Liver (tissue), 9 donors: Measurements from ENCODE around the gene FAIM2. TPM values are rescaled to one million over a fixed set of nuclear protein-coding genes. Genes with fewer than 3 reads are reported as not detected.

Experiments
- DNase-seq: peaks from one replicate; pipeline ENCODE4 v3.0.0-alpha.2; 2017; ENCODE audit warnings: low spot score
- H3K27ac ChIP-seq, 2 donors: one replicate each; pipeline ENCODE4 v1.7.0; 2013; ENCODE audit warnings: inconsistent platforms in 2 of 2, low read length in 2 of 2, control low read depth in 1 of 2, low read depth in 1 of 2, mild to moderate bottlenecking in 1 of 2
- H3K27me3 ChIP-seq, 4 donors: one replicate each; pipeline versions ENCODE4 v1.6.1 to v1.7.0; 2013; ENCODE audit warnings: low read length in 3 of 4, inconsistent platforms in 1 of 4, mild to moderate bottlenecking in 1 of 4, moderate library complexity in 1 of 4; ENCODE audit not compliant: control insufficient read depth in 4 of 4, insufficient read depth in 4 of 4
- H3K36me3 ChIP-seq, 4 donors: one replicate each; pipeline versions ENCODE4 v1.6.1 to v1.7.0; 2013; ENCODE audit warnings: low read length in 3 of 4, mild to moderate bottlenecking in 3 of 4, low read depth in 1 of 4, moderate library complexity in 1 of 4; ENCODE audit not compliant: control insufficient read depth in 4 of 4, insufficient read depth in 3 of 4
- H3K4me1 ChIP-seq, 4 donors: one replicate each; pipeline versions ENCODE4 v1.6.1 to v1.7.0; 2013; ENCODE audit warnings: low read length in 3 of 4, mild to moderate bottlenecking in 3 of 4, moderate library complexity in 1 of 4; ENCODE audit not compliant: control insufficient read depth in 4 of 4, insufficient read depth in 4 of 4
- H3K4me3 ChIP-seq, 3 donors: one replicate each; pipeline versions ENCODE4 v1.6.1 to v1.7.0; 2013; ENCODE audit warnings: low read length in 3 of 3, control low read depth in 1 of 3, low read depth in 1 of 3, mild to moderate bottlenecking in 1 of 3
- H3K9ac ChIP-seq, 2 donors: one replicate each; pipeline ENCODE4 v1.7.0; 2013; ENCODE audit warnings: low read length in 2 of 2, mild to moderate bottlenecking in 2 of 2, moderate library complexity in 2 of 2, control low read depth in 1 of 2, low read depth in 1 of 2
- H3K9me3 ChIP-seq, 4 donors: one replicate each; pipeline versions ENCODE4 v1.6.1 to v1.7.0; 2013; ENCODE audit warnings: low read length in 3 of 4; ENCODE audit not compliant: control insufficient read depth in 4 of 4
- ATF3 ChIP-seq: IDR thresholded peaks from 2 replicates; pipeline ENCODE4 v1.6.1; 2016; ENCODE audit warnings: antibody characterized with exemption
- CTCF ChIP-seq: fragments of 150-350 bp; IDR thresholded peaks from 2 replicates; pipeline ENCODE4 v1.5.1; 2017; ENCODE audit warnings: improper control_type of control experiment, low read depth, low read length; ENCODE audit not compliant: missing input control
- EGR1 ChIP-seq, 2 donors: IDR thresholded peaks; 2 replicates each; pipeline ENCODE4 v1.6.1; 2016 to 2018; ENCODE audit warnings: antibody characterized with exemption in 2 of 2, low read depth in 2 of 2
- FOXA1 ChIP-seq: IDR thresholded peaks from 2 replicates; pipeline ENCODE4 v1.6.1; 2016; ENCODE audit warnings: antibody characterized with exemption
- FOXA2 ChIP-seq: IDR thresholded peaks from 2 replicates; pipeline ENCODE4 v1.6.1; 2016; ENCODE audit warnings: antibody characterized with exemption
- GABPA ChIP-seq, 2 donors: IDR thresholded peaks in 1 of 2; conservative IDR thresholded peaks in 1 of 2; 2 replicates each; pipeline ENCODE4 v1.6.1; 2016; ENCODE audit warnings: antibody characterized with exemption in 2 of 2, mild to moderate bottlenecking in 1 of 2, moderate library complexity in 1 of 2
- HNF4A ChIP-seq, 2 donors: conservative IDR thresholded peaks; 2 replicates each; pipeline ENCODE4 v1.6.1; 2016; ENCODE audit warnings: antibody characterized with exemption in 2 of 2, mild to moderate bottlenecking in 2 of 2
- HNF4G ChIP-seq: IDR thresholded peaks from 2 replicates; pipeline ENCODE4 v1.6.1; 2016; ENCODE audit warnings: antibody characterized with exemption
- JUND ChIP-seq, 2 donors: IDR thresholded peaks; 2 replicates each; pipeline ENCODE4 v1.6.1; 2016; ENCODE audit warnings: antibody characterized with exemption in 2 of 2
- MAX ChIP-seq: IDR thresholded peaks from 2 replicates; pipeline ENCODE4 v1.6.1; 2016; ENCODE audit warnings: antibody characterized with exemption
- NR2F2 ChIP-seq: IDR thresholded peaks from 2 replicates; pipeline ENCODE4 v1.6.1; 2016; ENCODE audit warnings: antibody characterized with exemption
- RAD21 ChIP-seq, 2 donors: IDR thresholded peaks; 2 replicates each; pipeline ENCODE4 v1.6.1; 2016; ENCODE audit warnings: antibody characterized with exemption in 2 of 2, mild to moderate bottlenecking in 2 of 2
- REST ChIP-seq: IDR thresholded peaks from 2 replicates; pipeline ENCODE4 v1.6.1; 2016; ENCODE audit warnings: antibody characterized with exemption, mild to moderate bottlenecking
- RXRA ChIP-seq, 2 donors: IDR thresholded peaks; 2 replicates each; pipeline ENCODE4 v1.6.1; 2017 to 2018; ENCODE audit warnings: antibody characterized with exemption in 2 of 2, mild to moderate bottlenecking in 1 of 2
- SP1 ChIP-seq: IDR thresholded peaks from 2 replicates; pipeline ENCODE4 v1.6.1; 2018; ENCODE audit warnings: antibody characterized with exemption, mild to moderate bottlenecking
- TAF1 ChIP-seq: conservative IDR thresholded peaks from 2 replicates; pipeline ENCODE4 v1.6.1; 2016; ENCODE audit warnings: antibody characterized with exemption, mild to moderate bottlenecking
- YY1 ChIP-seq: IDR thresholded peaks from 2 replicates; pipeline ENCODE4 v1.6.1; 2016; ENCODE audit warnings: antibody characterized with exemption, mild to moderate bottlenecking
- ZBTB33 ChIP-seq: IDR thresholded peaks from 2 replicates; pipeline ENCODE4 v1.6.1; 2016; ENCODE audit warnings: antibody characterized with exemption
- WGBS: extraction: QIAGEN DNeasy Blood & Tissue Kit; methylation state at CpG from one replicate; pipeline ENCODE4 v1.1.7; 2013; 5-methylcytosine and 5-hydroxymethylcytosine counted together
- polyA plus RNA-seq, 2 donors: library from polyadenylated mRNA; stranded (reverse) in 1 of 2; unstranded in 1 of 2; fragments of 200-250 nt in 1 of 2; fragments of >200 nt in 1 of 2; fragmentation: Nextera tagmentation in 1 of 2; extraction: Ambion mirVana in 1 of 2; gene quantifications; one replicate each; pipeline versions ENCODE4 v1.2.1 to v1.2.3, GENCODE V29; 2013 to 2015
- total RNA-seq, 2 donors: library from RNA; depleted of rRNA; stranded (reverse); fragments of >200 nt; gene quantifications; one replicate each; pipeline ENCODE4 v1.2.3, GENCODE V29; 2014
- donor health status: healthy.
- donor health status: healthy.
- donor health status: healthy.
- donor health status: healthy.
- donor health status: healthy.

The FAIM2 gene
- total and polyA plus RNA-seq, 4 donors = 0.06 to 0.23 TPM; not detected in 2

- Histone ChIP-seq H3K9ac (no peak overlapping the region), H3K9me3 (no peaks in the 10 kb centered on the region), H3K4me1 (peaks cover 4 to 17% (median 13%) of the 10 kb centered on the region in 4 donors), H3K36me3 (no peaks in the 10 kb centered on the region), H3K4me3 (no peak overlapping the region), H3K27me3 (no peaks in the 10 kb centered on the region), H3K27ac (no peak overlapping the region)
- TF ChIP-seq HNF4G (no peak), ATF3 (no peak), SP1 (no peak), ZBTB33 (no peak), NR2F2 (no peak)
- DNase-seq = no peak
- WGBS = 95% methylated on average over 2 of the region's 2 CpGs
Measured at GRCh38 chr12:49831717-49832116, 72.0 kb downstream of the FAIM2 start.

- Histone ChIP-seq H3K4me3 (peak within 1 kb of the TSS; percentile 78 to 91 (median 90)), H3K9ac (peak within 1 kb of the TSS; percentile 16 to 50), H3K9me3 (no peaks in the 10 kb centered on the region), H3K27ac (peak within 1 kb of the TSS; percentile 63 to 85), H3K36me3 (no peaks in the 10 kb centered on the region), H3K4me1 (peaks cover 4 to 25% (median 13%) of the 10 kb centered on the region in 4 donors), H3K27me3 (no peaks in the 10 kb centered on the region)
- WGBS = under 1% methylated on average over 61 of the region's 61 CpGs
- DNase-seq = peak; percentile 92
- peak in 1 of 2 donors; percentile 29 for TF ChIP-seq HNF4A (conservative IDR thresholded peaks at IDR 0.05)
- TF ChIP-seq RAD21 (IDR thresholded peaks at IDR 0.05) = peak in 1 of 2 donors; percentile 15
- no peak for TF ChIP-seq ATF3
- TF ChIP-seq GABPA (IDR thresholded peaks at IDR 0.05 in 1 of 2, conservative IDR thresholded peaks at IDR 0.05 in 1 of 2) = peak in 1 of 2 donors; percentile 76
- no peak for TF ChIP-seq CTCF
- TF ChIP-seq NR2F2 = no peak
- no peak for TF ChIP-seq HNF4G
- TF ChIP-seq SP1 = peak; percentile 69
- TF ChIP-seq MAX = peak; percentile 87
- peak; percentile 37 for TF ChIP-seq ZBTB33
- peak; percentile 38 to 45 for TF ChIP-seq RXRA (IDR thresholded peaks at IDR 0.05)
- no peak for TF ChIP-seq FOXA2
- no peak for TF ChIP-seq JUND (IDR thresholded peaks at IDR 0.05)
- TF ChIP-seq EGR1 (IDR thresholded peaks at IDR 0.05; ENCODE audit: low read depth in 2 of 2) = peak; percentile 32 to 89
- TF ChIP-seq TAF1 = peak; percentile 60
- peak; percentile 58 for TF ChIP-seq REST
- TF ChIP-seq FOXA1 = no peak
- TF ChIP-seq YY1 = peak; percentile 62
Measured at GRCh38 chr12:49828133-49829091, 75.3 kb downstream of the FAIM2 start, which contains the start of gene NCKAP5L. NCKAP5L (minus strand) TSS chr12:49828413; CDS start chr12:49804044, 24,369 bp downstream.
